Mucosa of gallbladder (tissue), 1 donor: Measurements from ENCODE around the gene CAMK1D. TPM values are rescaled to one million over a fixed set of nuclear protein-coding genes. Genes with fewer than 3 reads are reported as not detected.
"Not testable (repeated sequence)": the region's sequence is repeated elsewhere in the genome, so short reads cannot be mapped to it uniquely, and the experiment has no call there.

Experiments used
- DNase-seq: peaks from one replicate; pipeline ENCODE4 v3.0.0-alpha.2; 2020; ENCODE audit warnings: low spot score
- total RNA-seq: library from RNA; stranded (reverse); gene quantifications from one replicate; pipeline ENCODE4 v1.2.1, GENCODE V29; 2021
- donor health status: DM: no; HTN: no; CAD: no.

Gene CAMK1D
- total RNA-seq, 1 donor from 2014 or later, result 19.4 TPM

- DNase-seq, result no peak
These were observed 79.2 kb downstream of the CAMK1D start for GRCh38 chr10:12428447-12429135.

- DNase-seq, result no peak
These were observed 81.1 kb downstream of the CAMK1D start for GRCh38 chr10:12430406-12430982.

DNA sequence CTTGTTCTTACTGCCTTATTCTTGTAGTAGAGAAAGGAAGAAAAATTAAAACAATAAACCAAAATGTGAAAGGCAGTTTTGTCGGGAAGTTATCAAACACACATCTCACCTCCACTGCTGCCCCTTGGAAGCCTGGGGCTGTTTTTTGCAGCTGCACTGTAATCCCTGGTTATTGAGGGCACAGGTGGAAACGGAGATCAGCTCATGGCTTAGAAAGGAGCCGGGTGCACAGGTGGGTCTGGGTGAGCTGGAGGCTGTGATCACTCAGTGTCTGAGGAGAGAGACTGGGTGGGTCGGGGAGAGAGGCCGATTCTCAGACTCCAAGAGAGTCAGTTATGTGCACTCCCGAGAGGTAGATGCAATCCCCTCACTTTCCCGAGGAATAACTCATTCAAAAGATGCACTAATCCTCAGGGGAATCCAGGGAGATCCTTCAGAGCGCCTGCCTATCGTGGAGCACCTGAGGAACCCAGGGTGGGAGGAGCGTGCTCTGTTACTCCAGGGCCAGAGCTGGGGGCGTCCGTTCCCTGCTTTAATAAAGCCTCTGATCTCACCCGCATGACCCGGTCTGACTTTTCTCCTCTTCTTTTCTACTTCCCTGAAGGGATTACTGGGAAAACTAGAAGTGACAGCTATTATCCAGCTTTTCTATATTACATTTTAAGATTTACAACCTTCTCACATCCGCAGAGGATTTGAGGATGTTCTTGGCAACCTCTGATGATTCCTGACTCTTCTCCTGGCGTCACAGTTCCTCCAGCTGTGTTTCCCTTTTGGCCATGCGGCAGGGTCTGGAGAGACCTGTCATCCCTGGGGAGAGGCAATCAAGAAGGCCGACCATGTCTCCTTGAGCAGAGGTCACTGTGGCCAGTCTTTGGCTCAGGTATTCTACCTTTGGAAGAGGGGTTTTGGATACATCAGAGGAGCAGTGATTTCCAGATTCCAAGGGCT, 82.1 kb downstream of the CAMK1D start:
- no peak for DNase-seq

- DNase-seq, result no peak
These were observed 83.2 kb downstream of the CAMK1D start for GRCh38 chr10:12432402-12433189.

DNA sequence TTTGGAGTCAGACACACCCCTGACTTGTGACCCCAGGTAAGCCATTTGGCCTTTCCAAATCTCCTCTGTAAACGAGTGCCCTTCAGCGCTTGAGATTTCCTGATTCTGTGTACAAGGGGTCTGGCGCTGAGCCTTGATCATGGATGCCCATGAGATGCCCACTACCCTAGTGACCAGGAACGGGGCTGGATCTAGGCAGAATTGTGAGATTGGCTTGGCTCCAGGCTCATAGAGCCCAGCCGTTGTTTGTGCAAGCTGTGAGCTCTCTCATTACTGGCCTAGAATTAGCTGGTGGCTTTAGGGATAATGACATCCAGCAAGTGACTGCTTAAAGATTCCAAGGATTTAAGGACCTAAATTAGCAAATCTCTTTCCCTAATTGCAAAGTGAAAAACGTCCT, 84.9 kb downstream of the CAMK1D start:
- DNase-seq, result no peak

GRCh38 chr10:12434677-12435076, 85.3 kb downstream of the CAMK1D start:
- DNase-seq, result not testable (repeated sequence)

DNA sequence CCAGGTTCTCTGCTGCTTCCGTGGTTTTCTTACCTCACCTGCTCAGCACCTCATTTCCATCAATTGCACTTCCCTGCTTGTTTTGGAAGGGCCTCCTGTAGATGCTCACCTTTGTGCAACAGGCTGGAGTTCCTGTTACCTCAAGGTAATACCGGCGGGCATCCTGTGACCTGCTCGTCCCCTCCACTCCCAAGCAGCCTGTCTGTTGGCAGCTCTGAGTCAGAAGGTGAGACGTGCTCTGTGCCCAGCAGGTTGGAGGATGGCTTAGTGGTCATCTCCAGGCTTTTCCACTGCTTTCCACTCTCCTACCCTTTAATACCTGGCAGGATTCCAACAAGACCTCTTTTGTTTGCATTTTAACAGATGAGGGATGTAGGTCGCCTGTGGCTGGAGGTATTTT, 86.0 kb downstream of the CAMK1D start:
- DNase-seq, result no peak

- no peak for DNase-seq
These were observed 89.8 kb downstream of the CAMK1D start for GRCh38 chr10:12438919-12439692.

DNA sequence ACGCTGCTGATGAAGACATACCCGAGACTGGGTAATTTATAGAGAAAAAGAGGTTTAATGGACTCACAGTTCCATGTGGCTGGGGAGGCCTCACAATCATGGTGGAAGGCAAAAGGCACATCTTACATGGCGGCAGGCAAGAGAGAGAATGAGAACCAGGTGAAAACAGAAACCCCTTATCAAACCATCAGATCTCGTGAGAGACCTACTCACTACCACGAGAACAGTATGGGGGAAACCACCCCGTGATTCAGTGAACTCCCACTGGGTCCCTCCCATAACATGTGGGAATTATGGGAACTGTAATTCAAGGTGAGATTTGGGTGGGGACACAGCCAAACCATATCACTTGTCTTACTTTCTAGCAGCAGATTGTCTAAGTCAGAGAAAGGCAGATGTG, 90.4 kb downstream of the CAMK1D start:
- DNase-seq, result not testable (repeated sequence)

DNA sequence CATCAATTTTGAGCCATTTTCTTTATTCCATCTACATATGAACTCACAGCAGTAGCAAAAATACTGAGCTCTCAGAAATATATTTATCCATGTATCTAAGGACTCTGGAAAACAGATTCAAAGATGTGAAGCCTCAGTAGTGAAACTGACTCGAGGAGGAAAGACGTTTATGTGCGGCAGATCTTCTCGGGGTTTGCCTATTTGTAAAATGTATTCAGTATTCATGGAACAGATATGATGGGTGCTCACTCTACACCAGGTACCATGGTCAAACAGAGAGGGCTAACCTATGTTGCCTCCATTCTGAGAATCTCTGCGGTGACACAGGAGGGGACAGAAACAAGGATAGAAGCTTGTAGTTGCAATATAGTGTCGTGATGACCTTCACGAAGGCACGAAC, 93.7 kb downstream of the CAMK1D start:
- no peak for DNase-seq

- DNase-seq, result no peak
These were observed 95.8 kb downstream of the CAMK1D start for GRCh38 chr10:12444981-12445700.

DNA sequence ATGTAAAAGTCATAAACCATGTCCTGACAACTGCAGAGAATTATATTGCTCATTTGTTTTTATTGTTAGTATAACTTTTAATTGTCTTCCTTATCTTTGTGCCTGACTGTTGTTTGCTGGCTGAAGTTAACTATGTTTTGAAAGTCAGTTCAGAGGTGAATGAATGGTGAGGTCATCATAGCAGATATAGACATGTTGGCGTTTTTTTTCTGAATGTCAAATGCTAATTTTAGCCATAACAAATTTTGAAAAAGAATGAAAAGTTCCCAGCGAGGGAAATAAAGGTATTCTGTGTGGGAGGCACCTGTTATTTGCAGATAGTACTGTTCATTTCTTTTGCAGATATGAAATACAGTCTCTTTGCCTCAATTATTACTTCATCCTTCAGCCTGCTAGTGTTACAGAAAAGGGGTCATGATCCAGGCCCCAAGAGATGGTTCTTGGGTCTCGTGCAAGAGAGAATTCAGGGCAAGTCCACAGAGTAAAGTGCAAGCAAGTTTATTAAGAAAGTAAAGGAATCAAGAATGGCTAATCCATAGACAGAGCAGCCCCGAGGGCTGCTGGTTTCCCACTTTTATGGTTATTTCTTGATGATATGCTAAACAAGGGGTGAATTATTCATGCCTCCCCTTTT, 96.5 kb downstream of the CAMK1D start:
- no peak for DNase-seq

DNA sequence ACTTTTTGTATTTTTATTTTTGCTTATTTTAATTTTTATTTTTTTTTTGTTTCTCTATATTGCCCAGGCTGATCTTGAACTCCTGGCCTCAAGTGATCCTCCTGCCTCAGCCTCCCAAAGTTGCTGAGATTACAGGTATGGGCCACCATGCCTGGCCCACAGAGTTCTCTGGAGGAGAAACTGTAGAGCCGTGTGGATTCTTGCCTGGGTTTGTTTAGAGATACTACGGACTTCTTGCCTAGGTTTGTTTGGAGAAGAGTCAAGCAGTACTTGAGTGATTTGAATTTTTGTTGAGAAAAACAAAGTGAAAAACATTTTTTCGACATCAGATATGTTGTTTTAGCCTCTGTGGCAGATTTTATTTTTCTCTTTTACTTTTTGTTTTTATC, 99.0 kb downstream of the CAMK1D start:
- DNase-seq, result no peak

- peak; percentile 61 for DNase-seq
These were observed 99.5 kb downstream of the CAMK1D start for GRCh38 chr10:12448729-12449391.

GRCh38 chr10:12455318-12455717, 106.0 kb downstream of the CAMK1D start:
- DNase-seq, result no peak

DNA sequence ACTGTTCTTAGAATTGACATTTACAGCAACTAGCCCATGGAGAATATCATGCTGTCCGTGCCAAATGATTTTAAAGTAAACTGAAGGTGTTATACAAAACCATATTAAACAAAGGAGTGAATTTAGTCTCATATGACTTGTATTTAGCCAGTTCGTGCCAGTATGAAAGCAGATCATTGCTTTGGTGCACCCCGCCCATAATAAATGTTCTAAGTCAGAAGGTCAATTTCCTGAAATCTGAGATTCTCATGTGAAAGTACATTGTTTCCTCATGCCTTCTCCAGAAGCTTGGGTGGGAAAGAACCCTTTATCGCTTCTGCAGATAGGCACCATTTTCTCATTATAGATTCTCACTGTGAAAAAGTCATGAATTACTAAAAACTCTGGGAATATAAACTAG, 106.4 kb downstream of the CAMK1D start:
- DNase-seq, result no peak

DNA sequence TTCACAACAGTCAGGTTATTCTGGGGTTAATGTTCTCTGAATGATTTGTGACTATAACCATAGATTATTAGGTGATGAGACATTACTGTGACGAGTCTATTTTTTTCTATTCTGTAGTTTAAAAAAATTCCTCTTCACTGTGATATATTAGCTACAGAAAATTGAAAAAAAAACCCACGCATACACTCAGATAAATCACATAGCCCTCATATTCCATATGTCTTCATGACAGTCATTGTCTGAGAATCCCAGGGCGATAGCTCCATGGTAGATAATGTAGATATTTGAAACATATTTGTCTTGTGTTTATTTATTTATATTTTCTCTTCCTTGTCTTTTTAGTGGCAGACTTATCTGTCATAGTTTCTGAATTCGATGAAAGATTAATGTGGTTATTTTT, 110.0 kb downstream of the CAMK1D start:
- DNase-seq, result no peak

- no peak for DNase-seq
These were observed 110.4 kb downstream of the CAMK1D start for GRCh38 chr10:12459762-12460161.

DNA sequence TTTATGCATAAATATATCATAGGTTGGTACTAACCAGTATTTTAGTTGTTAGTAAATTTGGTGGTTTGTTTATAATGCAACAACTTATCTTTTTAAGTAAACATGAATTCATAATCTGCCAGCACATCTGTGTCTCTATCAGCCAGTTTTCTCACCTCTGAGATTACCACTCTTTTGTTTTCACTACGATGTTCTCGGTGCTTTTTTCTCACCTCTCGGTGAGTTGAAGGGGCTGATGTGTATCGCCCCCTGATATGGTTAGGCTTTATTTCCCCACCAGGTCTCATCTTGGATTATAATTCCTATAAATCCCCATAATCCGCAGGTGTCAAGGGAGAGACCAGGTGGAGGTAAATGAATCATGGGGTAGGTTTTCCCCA, 114.1 kb downstream of the CAMK1D start:
- no peak for DNase-seq
